HL-60 (cell line): ENCODE measurements around the gene TENM3.

Source experiments
- REST ChIP-seq: IDR thresholded peaks from 2 replicates; pipeline ENCODE4 v1.6.1; 2012; ENCODE audit warnings: low read depth; ENCODE audit not compliant: insufficient replicate concordance
- TF ChIP-seq, protein P1 (sequence below): IDR thresholded peaks from one replicate; pipeline ENCODE4 v1.5.1; 2011; ENCODE audit warnings: low read length, control low read depth, inconsistent platforms; ENCODE audit not compliant: insufficient read depth

GRCh38 chr4:182848685-182849084 lies 605.5 kb downstream of the TENM3 start:
- TF ChIP-seq, protein P1, sequence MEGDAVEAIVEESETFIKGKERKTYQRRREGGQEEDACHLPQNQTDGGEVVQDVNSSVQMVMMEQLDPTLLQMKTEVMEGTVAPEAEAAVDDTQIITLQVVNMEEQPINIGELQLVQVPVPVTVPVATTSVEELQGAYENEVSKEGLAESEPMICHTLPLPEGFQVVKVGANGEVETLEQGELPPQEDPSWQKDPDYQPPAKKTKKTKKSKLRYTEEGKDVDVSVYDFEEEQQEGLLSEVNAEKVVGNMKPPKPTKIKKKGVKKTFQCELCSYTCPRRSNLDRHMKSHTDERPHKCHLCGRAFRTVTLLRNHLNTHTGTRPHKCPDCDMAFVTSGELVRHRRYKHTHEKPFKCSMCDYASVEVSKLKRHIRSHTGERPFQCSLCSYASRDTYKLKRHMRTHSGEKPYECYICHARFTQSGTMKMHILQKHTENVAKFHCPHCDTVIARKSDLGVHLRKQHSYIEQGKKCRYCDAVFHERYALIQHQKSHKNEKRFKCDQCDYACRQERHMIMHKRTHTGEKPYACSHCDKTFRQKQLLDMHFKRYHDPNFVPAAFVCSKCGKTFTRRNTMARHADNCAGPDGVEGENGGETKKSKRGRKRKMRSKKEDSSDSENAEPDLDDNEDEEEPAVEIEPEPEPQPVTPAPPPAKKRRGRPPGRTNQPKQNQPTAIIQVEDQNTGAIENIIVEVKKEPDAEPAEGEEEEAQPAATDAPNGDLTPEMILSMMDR, result no peak
- TF ChIP-seq REST, result no peak
